Measurements from ENCODE around the gene ACADM. TPM values are rescaled to one million over a fixed set of nuclear protein-coding genes. Genes with fewer than 3 reads are reported as not detected.

ACADM gene
- total RNA-seq, result 18.1 and 21.5 TPM in 2 replicates

DNA sequence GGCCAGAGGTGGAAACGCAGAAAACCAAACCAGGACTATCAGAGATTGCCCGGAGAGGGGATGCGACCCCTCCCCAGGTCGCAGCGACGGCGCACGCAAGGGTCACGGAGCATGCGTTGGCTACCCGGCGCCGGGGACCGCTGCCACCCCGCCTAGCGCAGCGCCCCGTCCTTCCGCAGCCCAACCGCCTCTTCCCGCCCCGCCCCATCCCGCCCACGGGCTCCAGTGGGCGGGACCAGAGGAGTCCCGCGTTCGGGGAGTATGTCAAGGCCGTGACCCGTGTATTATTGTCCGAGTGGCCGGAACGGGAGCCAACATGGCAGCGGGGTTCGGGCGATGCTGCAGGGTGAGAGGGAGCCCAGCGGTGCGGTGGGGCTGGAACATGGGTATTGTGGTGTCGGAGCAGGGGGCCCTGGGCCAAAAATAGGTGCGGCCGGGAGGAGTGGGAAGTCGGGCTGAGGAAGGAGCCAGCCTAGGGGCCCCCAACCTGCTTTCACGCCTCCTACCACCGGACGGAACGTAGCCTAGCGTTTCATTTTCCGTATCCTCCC, at the start of gene ACADM:
Gene ACADM, plus strand, starts transcription at position 238 of the 551 bp plus-strand sequence. Its CDS starts 79 bp downstream, at position 317.

GRCh38 chr1:75785983-75786853, 61.7 kb downstream of the ACADM start, which contains the start of gene RABGGTB:
Gene RABGGTB, plus strand, starts transcription at chr1:75786256. Its CDS starts 16 bp downstream, at chr1:75786272.

GRCh38 chr1:75796376-75797272, 72.1 kb downstream of the ACADM start, which contains the start of gene MSH4:
Gene MSH4, plus strand, starts transcription at chr1:75796882. Its CDS starts 104 bp downstream, at chr1:75796986.

Other genes with a start within 250 kb of the ACADM start
- gene SLC44A5, start 113.6 kb upstream of the ACADM start, total RNA-seq, result under 0.01 TPM in 1 of 2 replicates, not detected in the other
- gene RABGGTB, start 61.5 kb downstream of the ACADM start, total RNA-seq, result 48.8 and 60.9 TPM in 2 replicates
- not detected in 2 replicates for gene MSH4, start 72.2 kb downstream of the ACADM start, total RNA-seq
- gene ASB17, start 207.7 kb downstream of the ACADM start, total RNA-seq, result not detected in 2 replicates